Stomach (tissue), 4 donors: ENCODE results near the gene STEAP4.

Source experiments
- CTCF ChIP-seq, 7 experiments: fragments of 450-650 bp in 4 of 7; fragments of 200-600 bp in 3 of 7; sonication (generic) in 3 of 7; IDR thresholded peaks; one replicate each; pipeline ENCODE4 v1.5.1; 2016 to 2019; ENCODE audit warnings: antibody characterized with exemption in 7 of 7, control low read depth in 2 of 7, mild to moderate bottlenecking in 1 of 7
- POLR2AphosphoS5 ChIP-seq, 3 donors: sonication (generic); formaldehyde crosslinking; IDR thresholded peaks; one replicate each; pipeline ENCODE4 v1.6.1; 2016; ENCODE audit warnings: antibody characterized with exemption in 3 of 3

- TF ChIP-seq POLR2AphosphoS5 (IDR thresholded peaks at IDR 0.05) (no peak), CTCF (IDR thresholded peaks at IDR 0.05) (no peak)
These were observed 43.4 kb upstream of the STEAP4 start for GRCh38 chr7:88350118-88350517.
